ENCODE results near the gene ARHGDIG. TPM values are rescaled to one million over a fixed set of nuclear protein-coding genes. Genes with fewer than 3 reads are reported as not detected.

The ARHGDIG gene
- total RNA-seq, 1 experiment from 2014 or later = 2.4 TPM

GRCh38 chr16:259814-260253, 20.6 kb upstream of the ARHGDIG start:
- no peaks in the 10 kb centered on the region for H3K9me3 ChIP-seq (ENCODE audit: control insufficient read depth, insufficient read depth, low read depth, low read length)
- H3K4me3 ChIP-seq (ENCODE audit: low read depth in 2 of 2, low read length in 2 of 2) = no peak overlapping the region
- no peak for DNase-seq (ENCODE audit: low read depth, low spot score)
- no peak for ATAC-seq
- H3K27ac ChIP-seq (ENCODE audit: low read length) = no peak overlapping the region
- no peaks in the 10 kb centered on the region for H3K27me3 ChIP-seq (ENCODE audit: control insufficient read depth, insufficient read depth, low read length)
- no peaks in the 10 kb centered on the region for H3K36me3 ChIP-seq (ENCODE audit: control insufficient read depth, insufficient read depth, low read length)
- in situ Hi-C loops (cut with HindIII; ENCODE audit: low pct_unique_long_range_greater_than_20kb, low sequenced_read_pairs) (no loop called here), intact Hi-C loops (cut with micrococcal nuclease; ENCODE audit: unreplicated experiment) (no loop called here)
- no peaks in the 10 kb centered on the region for H3K4me1 ChIP-seq (ENCODE audit: control insufficient read depth, insufficient read depth, low read length)
- ChIA-PET POLR2A (interaction anchor here (0.7 kb wide), 1 partner anchor 41 kb away, joined by 3 read pairs; no protein-coding TSS in a partner anchor), CTCF (no interaction called here)
- TF ChIP-seq CTCF (IDR thresholded peaks at IDR 0.05) = no peak
- TF ChIP-seq REST (IDR thresholded peaks at IDR 0.05; ENCODE audit: insufficient read depth in 1 of 2, low read depth in 2 of 2, low read length in 1 of 2) = no peak
- no peak for TF ChIP-seq TCF7L2 (IDR thresholded peaks at IDR 0.05; ENCODE audit: low read depth, low read length)
- no peak for TF ChIP-seq POLR2AphosphoS5 (IDR thresholded peaks at IDR 0.05; ENCODE audit: low read depth, low read length)
- TF ChIP-seq SIN3A (IDR thresholded peaks at IDR 0.05; ENCODE audit: borderline replicate concordance, insufficient read depth, low read depth, low read length) = no peak
- BruUV-seq (replicated peaks) = no TSS peak

GRCh38 chr16:260326-260725, 20.1 kb upstream of the ARHGDIG start:
- DNase-seq (ENCODE audit: low read depth, low spot score) (no peak), ATAC-seq (no peak)
- Histone ChIP-seq H3K27me3 (ENCODE audit: control insufficient read depth, insufficient read depth, low read length) (no peaks in the 10 kb centered on the region), H3K36me3 (ENCODE audit: control insufficient read depth, insufficient read depth, low read length) (no peaks in the 10 kb centered on the region), H3K4me1 (ENCODE audit: control insufficient read depth, insufficient read depth, low read length) (no peaks in the 10 kb centered on the region), H3K4me3 (ENCODE audit: low read depth in 2 of 2, low read length in 2 of 2) (no peak overlapping the region), H3K27ac (ENCODE audit: low read length) (no peak overlapping the region), H3K9me3 (ENCODE audit: control insufficient read depth, insufficient read depth, low read depth, low read length) (no peaks in the 10 kb centered on the region)
- no TSS peak for BruUV-seq (replicated peaks)
- no peak for TF ChIP-seq TCF7L2 (IDR thresholded peaks at IDR 0.05; ENCODE audit: low read depth, low read length)
- no peak for TF ChIP-seq REST (IDR thresholded peaks at IDR 0.05; ENCODE audit: insufficient read depth in 1 of 2, low read depth in 2 of 2, low read length in 1 of 2)
- TF ChIP-seq CTCF (IDR thresholded peaks at IDR 0.05) = no peak
- TF ChIP-seq SIN3A (IDR thresholded peaks at IDR 0.05; ENCODE audit: borderline replicate concordance, insufficient read depth, low read depth, low read length) = no peak
- no peak for TF ChIP-seq POLR2AphosphoS5 (IDR thresholded peaks at IDR 0.05; ENCODE audit: low read depth, low read length)
- ChIA-PET POLR2A (no interaction called here), CTCF (no interaction called here)
- in situ Hi-C loops (cut with HindIII; ENCODE audit: low pct_unique_long_range_greater_than_20kb, low sequenced_read_pairs) = no loop called here
- intact Hi-C loops (cut with micrococcal nuclease; ENCODE audit: unreplicated experiment) = no loop called here

All from Panc1 (cell line).